Heart left ventricle (tissue), 13 donors: ENCODE data around the gene WDR37.

Experiments
- CTCF ChIP-seq, 12 donors: fragments of 200-600 bp; sonication (generic) in 4 of 12; IDR thresholded peaks; one replicate each; pipeline versions ENCODE4 v1.5.0 to v1.8.0; 2018 to 2022; ENCODE audit warnings: antibody characterized with exemption in 12 of 12, mild to moderate bottlenecking in 5 of 12
- POLR2A ChIP-seq, 2 donors: fragments of 450-650 bp; IDR thresholded peaks; one replicate each; pipeline ENCODE4 v1.6.1; 2017; ENCODE audit warnings: antibody characterized with exemption in 2 of 2, mild to moderate bottlenecking in 2 of 2, moderate library complexity in 2 of 2
- donor health status: ischemic (EF 13 %, LVEDD 7.1; RV severe dilation, severe dysfunction).
- donor health status: DM: no; HTN: yes; CAD: no.
- donor health status: DM: no; HTN: no; CAD: no.
- donor health status: ischemic (EF 25% LVEDD 6.9; RV normal size, moderate dysfunction).
- donor health status: ischemic (EF 25% LVEDD 5.7; RV mildly dilated, moderate dysfunction).
- donor health status: ischemic (EF 35%, LVEDD 5.7; RV mildly dilated, moderate dysfunction).
- donor health status: nonischemic (EF 11% LVEDD 7.7; RV severe dilation, severe dysfunction).
- donor health status: DM: yes; HTN: yes; CAD: no.
- donor health status: PGD.
- donor health status: ischemic (EF 29% LVEDD 5.4; RV normal size, mild dysfunction).
- donor health status: nonischemic (EF 23%, LVEDD 6.1; RV moderate dilation, normal function).

GRCh38 chr10:1035201-1035600 is 21.0 kb upstream of the WDR37 start:
- TF ChIP-seq CTCF (IDR thresholded peaks at IDR 0.05): no peak
- no peak for TF ChIP-seq POLR2A (IDR thresholded peaks at IDR 0.05)
